Endothelial cell of umbilical vein (primary cell): ENCODE measurements around the gene TRIM42.

Source experiments
- EZH2 ChIP-seq: IDR thresholded peaks from 2 replicates; pipeline ENCODE4 v1.6.1; 2012; ENCODE audit warnings: borderline replicate concordance, low read depth, mild to moderate bottlenecking, moderate library complexity, low read length, inconsistent platforms; ENCODE audit not compliant: severe bottlenecking
- FOS ChIP-seq: IDR thresholded peaks from 2 replicates; pipeline ENCODE4 v1.6.1; 2011; ENCODE audit warnings: mild to moderate bottlenecking, low read length, moderate library complexity, borderline replicate concordance; ENCODE audit not compliant: insufficient read depth
- GATA2 ChIP-seq: IDR thresholded peaks from 2 replicates; pipeline ENCODE4 v1.7.0; 2011; ENCODE audit warnings: low read depth, mild to moderate bottlenecking, moderate library complexity, mixed read lengths, low read length; ENCODE audit not compliant: insufficient read length, insufficient read depth
- JUN ChIP-seq: IDR thresholded peaks from 2 replicates; pipeline ENCODE4 v1.6.1; 2011; ENCODE audit warnings: borderline replicate concordance, low read depth; ENCODE audit not compliant: insufficient read length, insufficient read depth
- MYC ChIP-seq: IDR thresholded peaks from one replicate; pipeline ENCODE4 v1.6.1; 2011; ENCODE audit warnings: mild to moderate bottlenecking, low read depth, low read length
- POLR2A ChIP-seq: IDR thresholded peaks from 2 replicates; pipeline ENCODE4 v1.6.1; 2012; ENCODE audit warnings: low read depth, mild to moderate bottlenecking, control low read depth, low read length
- POLR2AphosphoS5 ChIP-seq: IDR thresholded peaks from 2 replicates; pipeline ENCODE4 v1.6.1; 2012; ENCODE audit warnings: low read depth, mild to moderate bottlenecking, control low read depth, low read length, moderate library complexity; ENCODE audit not compliant: insufficient read depth
- TF ChIP-seq, protein P1 (sequence below), 2 donors: IDR thresholded peaks; 1 replicate in 1 of 2; 2 replicates in 1 of 2; pipeline ENCODE4 v1.5.1; 2011; ENCODE audit warnings: low read length in 2 of 2, mild to moderate bottlenecking in 2 of 2, moderate library complexity in 2 of 2, control low read depth in 1 of 2, inconsistent platforms in 1 of 2, low read depth in 1 of 2; ENCODE audit not compliant: insufficient read depth in 1 of 2; ENCODE audit errors: extremely low read depth in 1 of 2
- TF ChIP-seq, protein P2 (sequence below): IDR thresholded peaks from 2 replicates; pipeline ENCODE4 v1.6.1; 2011; ENCODE audit not compliant: insufficient read depth, insufficient read length

DNA sequence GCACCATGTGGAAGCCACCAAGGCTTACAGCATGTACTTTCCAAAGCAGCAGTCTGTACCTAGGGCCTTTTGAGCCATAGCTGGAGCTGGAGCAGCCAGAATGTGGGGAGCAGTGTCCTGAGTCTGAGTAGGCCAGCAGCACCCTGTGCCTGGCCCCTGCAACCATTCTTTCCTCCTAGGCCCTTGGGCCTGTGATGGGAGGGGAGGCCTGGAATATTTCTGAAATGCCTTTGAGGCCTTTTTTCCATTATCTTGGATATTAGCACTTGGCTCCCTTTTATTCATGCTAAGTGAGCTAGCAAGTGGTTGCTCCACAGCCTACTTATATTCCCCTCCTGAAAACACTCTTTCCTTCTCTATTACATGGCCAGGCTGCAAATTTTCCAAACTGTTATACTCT is 28.1 kb downstream of the TRIM42 start:
- no peak for TF ChIP-seq JUN
- no peak for TF ChIP-seq POLR2A
- TF ChIP-seq, protein P1, sequence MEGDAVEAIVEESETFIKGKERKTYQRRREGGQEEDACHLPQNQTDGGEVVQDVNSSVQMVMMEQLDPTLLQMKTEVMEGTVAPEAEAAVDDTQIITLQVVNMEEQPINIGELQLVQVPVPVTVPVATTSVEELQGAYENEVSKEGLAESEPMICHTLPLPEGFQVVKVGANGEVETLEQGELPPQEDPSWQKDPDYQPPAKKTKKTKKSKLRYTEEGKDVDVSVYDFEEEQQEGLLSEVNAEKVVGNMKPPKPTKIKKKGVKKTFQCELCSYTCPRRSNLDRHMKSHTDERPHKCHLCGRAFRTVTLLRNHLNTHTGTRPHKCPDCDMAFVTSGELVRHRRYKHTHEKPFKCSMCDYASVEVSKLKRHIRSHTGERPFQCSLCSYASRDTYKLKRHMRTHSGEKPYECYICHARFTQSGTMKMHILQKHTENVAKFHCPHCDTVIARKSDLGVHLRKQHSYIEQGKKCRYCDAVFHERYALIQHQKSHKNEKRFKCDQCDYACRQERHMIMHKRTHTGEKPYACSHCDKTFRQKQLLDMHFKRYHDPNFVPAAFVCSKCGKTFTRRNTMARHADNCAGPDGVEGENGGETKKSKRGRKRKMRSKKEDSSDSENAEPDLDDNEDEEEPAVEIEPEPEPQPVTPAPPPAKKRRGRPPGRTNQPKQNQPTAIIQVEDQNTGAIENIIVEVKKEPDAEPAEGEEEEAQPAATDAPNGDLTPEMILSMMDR (IDR thresholded peaks at IDR 0.05; ENCODE audit: extremely low read depth in 1 of 2, insufficient read depth in 1 of 2, low read depth in 1 of 2, low read length in 2 of 2), result no peak
- no peak for TF ChIP-seq MYC
- TF ChIP-seq, protein P2, sequence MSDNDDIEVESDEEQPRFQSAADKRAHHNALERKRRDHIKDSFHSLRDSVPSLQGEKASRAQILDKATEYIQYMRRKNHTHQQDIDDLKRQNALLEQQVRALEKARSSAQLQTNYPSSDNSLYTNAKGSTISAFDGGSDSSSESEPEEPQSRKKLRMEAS, result no peak
- TF ChIP-seq POLR2AphosphoS5, result no peak
- no peak for TF ChIP-seq EZH2
- TF ChIP-seq GATA2, result no peak
- TF ChIP-seq FOS, result no peak
